Peyer's patch (tissue), 4 donors: ENCODE measurements around the gene PLCH2.

Experiments
- POLR2A ChIP-seq, 2 donors: fragments of 450-650 bp; IDR thresholded peaks; one replicate each; pipeline ENCODE4 v1.5.1; 2017; ENCODE audit warnings: antibody characterized with exemption in 2 of 2, mild to moderate bottlenecking in 2 of 2, moderate library complexity in 2 of 2
- TF ChIP-seq, protein P1 (sequence below), 6 experiments: fragments of 450-650 bp in 4 of 6; fragments of 200-600 bp in 2 of 6; sonication (generic) in 1 of 6; IDR thresholded peaks; one replicate each; pipeline ENCODE4 v1.5.1; 2017 to 2019; ENCODE audit warnings: antibody characterized with exemption in 6 of 6, mild to moderate bottlenecking in 3 of 6, moderate library complexity in 1 of 6

DNA sequence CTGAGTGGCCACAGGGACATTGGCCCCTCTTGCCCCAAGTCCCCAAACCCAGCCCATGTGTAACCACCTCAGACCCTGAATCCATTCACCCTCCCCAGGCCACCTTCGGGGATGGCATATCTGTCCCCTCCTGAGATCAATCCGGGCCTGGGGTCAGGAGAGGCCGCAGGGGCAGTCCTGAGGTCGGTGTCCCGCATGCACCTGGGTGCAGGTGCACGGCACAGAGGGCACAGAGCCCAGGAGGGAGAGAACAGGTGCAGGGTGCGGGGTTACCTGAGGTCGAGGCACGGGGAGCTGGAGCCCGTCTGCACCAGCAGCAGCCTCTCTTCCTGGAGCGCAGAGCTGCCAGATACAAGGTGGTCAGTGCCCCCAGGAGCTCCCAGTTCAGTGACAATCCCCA is 33.5 kb downstream of the PLCH2 start:
- TF ChIP-seq, protein P1, sequence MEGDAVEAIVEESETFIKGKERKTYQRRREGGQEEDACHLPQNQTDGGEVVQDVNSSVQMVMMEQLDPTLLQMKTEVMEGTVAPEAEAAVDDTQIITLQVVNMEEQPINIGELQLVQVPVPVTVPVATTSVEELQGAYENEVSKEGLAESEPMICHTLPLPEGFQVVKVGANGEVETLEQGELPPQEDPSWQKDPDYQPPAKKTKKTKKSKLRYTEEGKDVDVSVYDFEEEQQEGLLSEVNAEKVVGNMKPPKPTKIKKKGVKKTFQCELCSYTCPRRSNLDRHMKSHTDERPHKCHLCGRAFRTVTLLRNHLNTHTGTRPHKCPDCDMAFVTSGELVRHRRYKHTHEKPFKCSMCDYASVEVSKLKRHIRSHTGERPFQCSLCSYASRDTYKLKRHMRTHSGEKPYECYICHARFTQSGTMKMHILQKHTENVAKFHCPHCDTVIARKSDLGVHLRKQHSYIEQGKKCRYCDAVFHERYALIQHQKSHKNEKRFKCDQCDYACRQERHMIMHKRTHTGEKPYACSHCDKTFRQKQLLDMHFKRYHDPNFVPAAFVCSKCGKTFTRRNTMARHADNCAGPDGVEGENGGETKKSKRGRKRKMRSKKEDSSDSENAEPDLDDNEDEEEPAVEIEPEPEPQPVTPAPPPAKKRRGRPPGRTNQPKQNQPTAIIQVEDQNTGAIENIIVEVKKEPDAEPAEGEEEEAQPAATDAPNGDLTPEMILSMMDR (IDR thresholded peaks at IDR 0.05), result no peak
- TF ChIP-seq POLR2A (IDR thresholded peaks at IDR 0.05), result no peak
